Fibroblast of lung (primary cell): Measurements from ENCODE around the gene GGTLC2.

Experiments
- EZH2 ChIP-seq: IDR thresholded peaks from 2 replicates; pipeline ENCODE4 v1.5.1; 2012; ENCODE audit warnings: low read length, control low read depth, mild to moderate bottlenecking; ENCODE audit errors: missing control alignments
- TF ChIP-seq, protein P1 (sequence below), 2 donors: IDR thresholded peaks in 1 of 2; conservative IDR thresholded peaks in 1 of 2; 1 replicate in 1 of 2; 2 replicates in 1 of 2; pipeline ENCODE4 v1.5.1; 2011 to 2012; ENCODE audit warnings: low read length in 2 of 2, control low read depth in 1 of 2, inconsistent platforms in 1 of 2, low read depth in 1 of 2, mild to moderate bottlenecking in 1 of 2

- TF ChIP-seq, protein P1, sequence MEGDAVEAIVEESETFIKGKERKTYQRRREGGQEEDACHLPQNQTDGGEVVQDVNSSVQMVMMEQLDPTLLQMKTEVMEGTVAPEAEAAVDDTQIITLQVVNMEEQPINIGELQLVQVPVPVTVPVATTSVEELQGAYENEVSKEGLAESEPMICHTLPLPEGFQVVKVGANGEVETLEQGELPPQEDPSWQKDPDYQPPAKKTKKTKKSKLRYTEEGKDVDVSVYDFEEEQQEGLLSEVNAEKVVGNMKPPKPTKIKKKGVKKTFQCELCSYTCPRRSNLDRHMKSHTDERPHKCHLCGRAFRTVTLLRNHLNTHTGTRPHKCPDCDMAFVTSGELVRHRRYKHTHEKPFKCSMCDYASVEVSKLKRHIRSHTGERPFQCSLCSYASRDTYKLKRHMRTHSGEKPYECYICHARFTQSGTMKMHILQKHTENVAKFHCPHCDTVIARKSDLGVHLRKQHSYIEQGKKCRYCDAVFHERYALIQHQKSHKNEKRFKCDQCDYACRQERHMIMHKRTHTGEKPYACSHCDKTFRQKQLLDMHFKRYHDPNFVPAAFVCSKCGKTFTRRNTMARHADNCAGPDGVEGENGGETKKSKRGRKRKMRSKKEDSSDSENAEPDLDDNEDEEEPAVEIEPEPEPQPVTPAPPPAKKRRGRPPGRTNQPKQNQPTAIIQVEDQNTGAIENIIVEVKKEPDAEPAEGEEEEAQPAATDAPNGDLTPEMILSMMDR (conservative IDR thresholded peaks at IDR 0.05 in 1 of 2, IDR thresholded peaks at IDR 0.05 in 1 of 2; ENCODE audit: low read depth in 1 of 2, low read length in 2 of 2): no peak
- no peak for TF ChIP-seq EZH2
Measured at GRCh38 chr22:22605074-22605404, 39.4 kb upstream of the GGTLC2 start.
